Vagina (tissue), 2 donors: ENCODE data around the gene BTRC.

Source experiments
- POLR2A ChIP-seq, 2 donors: fragments of 450-650 bp; IDR thresholded peaks; one replicate each; pipeline ENCODE4 v1.6.1; 2017; ENCODE audit warnings: antibody characterized with exemption in 2 of 2, mild to moderate bottlenecking in 2 of 2, moderate library complexity in 2 of 2
- POLR2AphosphoS5 ChIP-seq, 2 donors: sonication (generic); formaldehyde crosslinking; IDR thresholded peaks; one replicate each; pipeline ENCODE4 v1.9.0; 2017; ENCODE audit warnings: antibody characterized with exemption in 2 of 2, mild to moderate bottlenecking in 2 of 2, low read depth in 1 of 2; ENCODE audit not compliant: insufficient read depth in 1 of 2
- TF ChIP-seq, protein P1 (sequence below), 3 experiments: fragments of 450-650 bp in 2 of 3; fragments of 200-600 bp in 1 of 3; sonication (generic) in 1 of 3; IDR thresholded peaks; one replicate each; pipeline ENCODE4 v1.5.1; 2017 to 2019; ENCODE audit warnings: antibody characterized with exemption in 3 of 3, mild to moderate bottlenecking in 2 of 3, moderate library complexity in 2 of 3

DNA sequence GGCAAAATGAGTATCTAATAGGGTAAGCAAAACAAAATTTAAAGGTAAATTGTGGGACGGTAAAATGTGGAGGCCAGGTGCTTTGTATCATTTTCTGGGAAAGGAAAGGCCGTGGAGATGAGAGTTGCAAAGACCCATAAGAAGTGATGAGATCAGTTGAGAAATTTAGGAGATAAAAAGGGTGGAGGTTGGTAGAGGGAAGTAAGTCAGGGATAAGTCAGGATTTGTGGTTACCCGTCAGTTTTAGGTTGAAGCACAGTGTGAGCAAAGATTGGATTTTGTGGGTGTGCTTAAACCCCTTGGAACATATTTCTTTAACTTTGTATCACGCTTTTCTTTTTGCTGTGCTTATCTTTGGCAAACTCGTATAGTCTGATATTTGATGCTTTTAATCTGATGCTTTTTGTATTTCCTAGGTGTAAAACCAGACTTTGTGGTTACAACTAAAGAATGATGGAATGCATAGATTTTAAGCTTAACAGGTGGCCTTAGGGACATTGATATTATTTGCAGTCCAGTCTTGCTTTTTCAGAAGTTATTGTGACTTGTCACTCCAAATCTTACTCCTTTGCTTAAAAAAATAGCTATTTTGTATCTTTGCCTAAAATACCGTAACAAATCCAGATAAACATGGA, 1.2 kb downstream of the BTRC start:
- TF ChIP-seq, protein P1, sequence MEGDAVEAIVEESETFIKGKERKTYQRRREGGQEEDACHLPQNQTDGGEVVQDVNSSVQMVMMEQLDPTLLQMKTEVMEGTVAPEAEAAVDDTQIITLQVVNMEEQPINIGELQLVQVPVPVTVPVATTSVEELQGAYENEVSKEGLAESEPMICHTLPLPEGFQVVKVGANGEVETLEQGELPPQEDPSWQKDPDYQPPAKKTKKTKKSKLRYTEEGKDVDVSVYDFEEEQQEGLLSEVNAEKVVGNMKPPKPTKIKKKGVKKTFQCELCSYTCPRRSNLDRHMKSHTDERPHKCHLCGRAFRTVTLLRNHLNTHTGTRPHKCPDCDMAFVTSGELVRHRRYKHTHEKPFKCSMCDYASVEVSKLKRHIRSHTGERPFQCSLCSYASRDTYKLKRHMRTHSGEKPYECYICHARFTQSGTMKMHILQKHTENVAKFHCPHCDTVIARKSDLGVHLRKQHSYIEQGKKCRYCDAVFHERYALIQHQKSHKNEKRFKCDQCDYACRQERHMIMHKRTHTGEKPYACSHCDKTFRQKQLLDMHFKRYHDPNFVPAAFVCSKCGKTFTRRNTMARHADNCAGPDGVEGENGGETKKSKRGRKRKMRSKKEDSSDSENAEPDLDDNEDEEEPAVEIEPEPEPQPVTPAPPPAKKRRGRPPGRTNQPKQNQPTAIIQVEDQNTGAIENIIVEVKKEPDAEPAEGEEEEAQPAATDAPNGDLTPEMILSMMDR (IDR thresholded peaks at IDR 0.05) = no peak
- TF ChIP-seq POLR2AphosphoS5 (IDR thresholded peaks at IDR 0.05; ENCODE audit: insufficient read depth in 1 of 2, low read depth in 1 of 2) = no peak
- TF ChIP-seq POLR2A (IDR thresholded peaks at IDR 0.05) = no peak
